HG03066 (cell line): ENCODE data around the gene TEKTIP1.

ENCODE experiments used
- ATAC-seq: cut with Tn5 transposase; IDR thresholded peaks from one replicate; pipeline ENCODE4 v1.9.1; 2021; ENCODE audit warnings: low read depth; ENCODE audit not compliant: unreplicated experiment

Gene TEKTIP1

GRCh38 chr19:3535981-3536380 is 3.0 kb upstream of the TEKTIP1 start:
- ATAC-seq = no peak

- no peak for ATAC-seq
Observed at GRCh38 chr19:3536429-3537100, 2.4 kb upstream of the TEKTIP1 start.

GRCh38 chr19:3537101-3537437 is 1.9 kb upstream of the TEKTIP1 start:
- no peak for ATAC-seq

- no peak for ATAC-seq
Observed at GRCh38 chr19:3537438-3538240, 1.3 kb upstream of the TEKTIP1 start.

DNA sequence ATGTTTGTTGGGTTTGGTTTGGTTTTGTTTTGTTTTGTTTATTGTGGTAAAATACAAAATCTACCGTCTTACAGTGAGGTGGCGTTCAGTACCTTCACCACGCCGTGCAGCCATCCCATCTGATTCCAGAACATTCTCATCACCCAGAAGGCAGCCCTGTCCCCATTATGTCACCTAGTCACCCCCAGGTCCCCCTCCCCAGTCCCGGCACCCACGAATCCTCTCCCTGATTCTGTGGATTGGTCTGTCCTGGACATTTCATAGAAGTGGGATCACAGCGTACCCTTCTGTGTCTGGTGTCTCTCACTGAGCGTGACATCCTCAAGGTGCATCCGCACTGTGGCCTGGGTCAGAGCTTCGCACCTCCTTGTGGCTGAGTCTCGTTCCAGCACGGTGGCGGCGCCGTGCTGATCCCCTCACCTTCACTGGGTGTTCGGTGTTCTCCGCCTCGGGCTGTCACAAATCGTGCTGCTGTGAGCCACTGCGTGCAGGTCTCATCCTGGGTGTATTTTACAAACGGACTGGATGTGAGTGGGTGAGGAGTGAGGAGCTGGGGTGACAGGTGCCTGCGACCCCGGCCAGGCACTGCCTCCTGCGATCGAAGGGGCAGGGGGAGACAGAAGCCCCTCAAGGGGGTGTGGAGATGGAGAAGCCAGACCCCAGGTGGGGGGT is 580 bp upstream of the TEKTIP1 start:
- ATAC-seq = no peak

GRCh38 chr19:3539756-3540118 is 763 bp downstream of the TEKTIP1 start:
- ATAC-seq = no peak

DNA sequence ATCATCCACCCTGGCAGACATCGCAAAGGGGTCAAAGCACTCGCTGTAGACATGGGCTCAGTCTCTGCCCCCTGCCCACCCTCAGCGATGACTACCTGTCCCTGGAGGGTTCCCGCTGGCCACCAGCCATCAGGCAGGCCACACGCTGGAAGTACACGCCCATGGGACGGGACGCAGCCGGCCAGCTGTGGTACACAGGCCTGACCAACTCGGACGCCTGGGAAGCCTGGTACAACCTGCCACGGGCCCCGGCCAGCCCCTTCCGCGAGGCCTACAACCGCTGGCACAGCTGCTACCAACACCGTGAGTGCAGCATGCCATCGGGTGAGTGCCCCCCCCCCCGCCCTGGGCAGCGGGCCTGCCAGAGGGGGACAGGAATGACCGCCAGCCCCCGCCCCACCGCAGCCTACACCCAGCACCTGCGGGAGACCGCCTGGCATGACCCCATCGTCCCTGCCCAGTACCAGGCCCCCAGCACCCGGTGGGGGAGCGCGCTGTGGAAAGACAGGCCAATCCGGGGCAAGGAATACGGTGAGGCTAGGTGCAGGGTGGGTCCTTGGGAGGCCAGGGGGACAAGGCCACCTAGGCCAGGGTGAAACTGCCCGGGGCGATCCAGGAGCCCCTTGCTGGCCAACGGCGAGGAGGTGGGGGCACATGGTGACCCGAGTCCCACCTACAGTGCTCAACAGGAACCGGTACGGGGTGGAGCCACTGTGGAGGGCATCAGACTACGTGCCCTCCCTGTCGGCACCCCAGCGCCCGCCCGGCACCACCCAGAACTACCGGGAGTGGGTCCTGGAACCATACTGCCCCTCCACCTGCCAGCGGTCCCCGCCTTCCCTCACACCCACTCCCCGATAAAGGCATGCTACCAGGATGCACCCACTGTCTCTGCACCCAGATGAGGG is 4.4 kb downstream of the TEKTIP1 start:
- no peak for ATAC-seq

GRCh38 chr19:3544058-3544376 is 5.0 kb downstream of the TEKTIP1 start:
- ATAC-seq = no peak

- no peak for ATAC-seq
Observed at GRCh38 chr19:3544742-3545668, 6.0 kb downstream of the TEKTIP1 start.

- ATAC-seq = no peak
Observed at GRCh38 chr19:3545669-3546034, 6.7 kb downstream of the TEKTIP1 start.

DNA sequence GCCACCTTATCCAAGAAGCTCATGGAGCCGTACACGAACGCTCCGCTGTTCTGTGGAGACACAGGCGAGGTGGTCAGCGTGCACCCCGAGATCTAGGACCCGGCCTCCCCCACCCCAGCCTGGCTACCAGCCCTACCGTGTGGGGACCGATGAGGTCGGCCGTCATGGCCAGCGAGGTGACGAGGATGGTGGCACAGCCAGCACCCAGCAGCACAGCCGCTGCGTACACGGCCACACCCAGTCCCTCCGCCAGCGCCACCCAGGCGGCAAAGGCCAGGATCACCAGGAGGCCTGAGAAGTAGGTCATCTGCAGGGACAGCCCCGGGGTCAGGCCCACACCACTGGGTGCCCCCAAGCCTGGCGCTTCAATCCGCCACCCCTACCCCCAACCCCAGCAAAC is 7.1 kb downstream of the TEKTIP1 start:
- no peak for ATAC-seq

DNA sequence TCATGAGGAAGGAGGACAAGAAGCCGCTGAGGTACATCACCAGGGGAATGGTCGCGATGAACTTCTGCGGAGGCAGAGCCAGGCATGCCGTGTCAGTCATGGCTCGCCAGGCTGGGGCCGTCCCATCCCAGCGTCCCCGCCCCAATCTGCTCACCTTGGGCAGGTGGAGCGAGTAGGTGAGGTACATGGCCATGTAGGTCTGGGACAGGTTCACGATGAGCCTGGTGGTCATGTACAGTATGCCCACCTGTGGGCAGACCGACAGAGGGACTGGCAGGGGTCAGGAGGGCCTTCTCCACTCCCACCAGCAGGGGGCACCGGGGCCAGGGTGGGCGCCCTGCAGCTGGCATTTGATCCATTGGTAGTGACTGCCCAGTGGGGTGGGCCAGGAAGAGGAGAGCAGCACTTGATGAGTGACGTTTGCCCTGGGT is 8.3 kb downstream of the TEKTIP1 start:
- no peak for ATAC-seq

GRCh38 chr19:3547767-3548282 is 8.9 kb downstream of the TEKTIP1 start:
- ATAC-seq = no peak

DNA sequence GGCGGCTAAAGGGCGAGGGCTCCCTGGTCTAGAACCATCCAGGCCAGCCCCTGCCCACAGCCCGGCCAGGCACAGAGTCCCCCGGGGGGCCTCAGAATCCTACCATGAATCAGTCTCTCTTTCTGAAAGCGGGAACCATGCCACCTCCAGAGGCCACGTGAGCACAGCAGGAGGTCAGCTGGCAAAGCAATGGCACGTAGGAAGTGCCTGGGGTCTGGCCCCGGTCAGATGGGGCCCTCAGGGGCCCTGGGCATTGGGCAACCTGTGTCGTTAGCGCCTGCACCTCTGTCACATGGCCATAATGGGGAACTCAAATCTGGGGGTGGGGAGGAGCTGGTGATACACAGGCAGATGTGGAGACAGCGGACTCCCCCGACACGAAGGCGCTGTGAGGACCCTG is 9.6 kb downstream of the TEKTIP1 start:
- ATAC-seq = no peak

DNA sequence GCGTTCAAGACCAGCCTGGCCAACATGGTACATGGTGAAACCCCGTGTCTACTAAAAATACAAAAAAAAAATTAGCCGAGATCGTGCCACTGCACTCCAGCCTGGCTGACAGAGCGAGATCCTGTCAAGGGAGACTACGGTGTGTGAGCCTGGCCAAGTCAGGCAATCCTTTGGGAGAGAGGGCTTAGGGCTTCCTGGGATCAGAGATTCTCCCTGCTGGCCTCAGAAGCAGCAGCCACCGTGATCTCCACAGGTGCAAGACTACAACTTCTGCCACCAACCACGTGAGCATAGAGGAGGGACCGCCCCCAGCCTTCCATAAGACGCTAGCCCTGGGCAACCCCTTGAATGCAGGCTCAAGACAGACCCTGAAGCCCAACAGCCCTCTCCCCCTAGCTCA is 10.8 kb downstream of the TEKTIP1 start:
- ATAC-seq = no peak

DNA sequence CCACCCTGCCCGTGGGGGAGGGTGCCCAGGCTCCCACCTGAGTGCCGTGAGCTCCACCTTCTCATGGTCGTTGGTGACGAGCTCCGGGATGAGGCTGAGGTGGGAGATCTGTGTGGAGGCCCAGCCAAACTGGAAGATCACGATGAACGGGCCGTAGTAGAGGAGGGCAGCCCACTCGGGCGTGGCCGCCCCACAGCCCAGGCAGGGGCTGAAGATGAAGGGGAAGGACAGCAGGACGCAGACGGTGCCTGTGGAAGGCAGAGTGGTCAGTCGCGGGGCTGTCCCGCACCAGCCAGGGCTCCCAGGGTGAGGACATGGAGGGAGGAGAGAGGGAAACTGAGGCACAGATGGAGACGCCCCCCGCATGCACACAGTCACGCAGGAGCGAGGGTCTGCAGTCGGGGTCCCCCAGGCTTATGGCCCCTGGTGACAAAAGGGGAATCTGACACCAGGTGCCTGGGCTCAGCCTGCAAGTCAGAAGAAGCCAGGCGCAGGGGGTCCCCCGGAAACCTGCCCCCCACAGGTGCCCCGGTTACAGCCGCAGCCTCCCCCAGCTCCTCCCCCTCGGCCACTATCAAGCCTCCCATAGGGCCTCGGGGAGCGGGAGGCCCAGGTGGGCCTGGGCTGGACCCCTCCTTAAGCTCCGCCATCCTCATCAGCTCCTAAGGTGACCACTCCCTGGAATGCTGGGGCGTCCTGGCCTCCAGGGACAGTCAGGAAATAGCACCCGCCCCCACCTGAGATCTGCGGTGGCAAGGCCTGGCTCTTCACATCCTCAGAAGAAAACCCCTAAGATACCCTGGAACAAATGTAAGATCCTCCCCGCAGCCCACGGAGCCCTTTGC is 12.2 kb downstream of the TEKTIP1 start:
- no peak for ATAC-seq

DNA sequence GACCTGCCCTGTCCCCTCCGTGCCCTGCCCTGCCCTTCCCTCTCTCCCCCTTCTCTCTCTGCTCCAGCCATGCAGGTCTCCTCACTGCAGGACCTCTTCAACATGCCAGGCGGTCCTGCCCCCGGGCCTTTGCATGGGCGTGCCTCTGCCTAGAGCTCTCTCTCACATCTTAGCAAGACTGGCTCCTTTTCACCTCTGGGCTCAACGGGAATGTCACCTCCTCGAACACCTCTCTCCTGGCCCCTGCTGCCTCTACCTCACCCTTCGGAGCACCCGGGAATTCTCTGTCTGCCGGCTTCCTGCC is 12.8 kb downstream of the TEKTIP1 start:
- no peak for ATAC-seq

DNA sequence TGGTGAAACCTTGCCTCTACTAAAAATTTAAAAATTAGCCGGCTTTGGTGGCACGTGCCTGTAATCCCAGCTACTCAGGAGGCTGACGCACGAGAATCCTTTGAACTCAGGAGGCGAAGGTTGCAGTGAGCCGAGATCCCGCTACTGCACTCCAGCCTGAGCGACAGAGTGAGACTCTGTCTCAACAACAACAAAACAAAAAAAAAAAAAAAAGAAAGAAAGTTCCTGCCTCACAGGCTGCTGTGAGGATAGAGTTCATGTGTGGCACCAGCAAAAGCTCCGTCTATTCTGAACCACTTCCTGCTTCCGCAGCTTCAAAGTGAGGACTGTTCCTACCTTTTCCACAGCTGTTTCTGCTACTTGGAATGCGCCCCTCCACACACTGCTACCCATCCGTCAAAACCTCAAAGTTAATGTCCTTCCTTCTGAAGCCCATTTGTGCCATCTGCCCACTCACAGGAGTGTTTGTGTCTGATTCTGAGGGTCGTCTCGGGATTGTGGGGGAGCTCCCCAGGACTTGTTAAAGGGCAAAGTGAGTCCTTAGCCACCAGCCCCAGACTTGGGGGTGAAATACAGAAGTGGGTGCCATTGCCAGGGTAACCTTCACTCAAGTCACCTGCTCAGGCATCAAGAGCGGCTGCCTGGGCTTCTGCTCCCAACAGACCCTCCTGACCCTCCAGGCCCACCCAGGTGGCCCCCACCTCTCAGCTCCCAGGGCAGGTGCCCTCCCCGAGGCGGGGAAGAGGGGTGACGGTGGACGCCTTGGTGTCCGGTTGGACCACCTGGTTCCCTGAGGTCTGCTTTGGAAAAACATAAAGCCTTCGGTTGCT is 15.5 kb downstream of the TEKTIP1 start:
- ATAC-seq = no peak
